ENCODE measurements around the gene GRIK3.
"Not testable (repeated sequence)": the region's sequence is repeated elsewhere in the genome, so short reads cannot be mapped to it uniquely, and the experiment has no call there.

The GRIK3 gene

GRCh38 chr1:36769886-36770830 lies 264.2 kb downstream of the GRIK3 start:
- no peak for TF ChIP-seq CTCF (conservative IDR thresholded peaks at IDR 0.05; ENCODE audit: low read depth)
- ChIA-PET POLR2A (ENCODE audit: low non-redundant PET) (no interaction called here), CTCF (no interaction called here)
- no peak overlapping the region for H3K27ac ChIP-seq
- DNase-seq (ENCODE audit: low spot score), result no peak

GRCh38 chr1:36768486-36769178 lies 265.7 kb downstream of the GRIK3 start:
- CTCF ChIA-PET, result no interaction called here
- POLR2A ChIA-PET (ENCODE audit: low non-redundant PET), result no interaction called here
- TF ChIP-seq CTCF (conservative IDR thresholded peaks at IDR 0.05; ENCODE audit: low read depth), result no peak
- no peak overlapping the region for H3K27ac ChIP-seq
- no peak for DNase-seq (ENCODE audit: low spot score)

- CTCF ChIA-PET; H3K27ac ChIP-seq; POLR2A ChIA-PET (ENCODE audit: low non-redundant PET); DNase-seq (ENCODE audit: low spot score): not testable (repeated sequence)
Observed at GRCh38 chr1:36767429-36767828, 266.9 kb downstream of the GRIK3 start.

GRCh38 chr1:36766481-36766880 lies 267.8 kb downstream of the GRIK3 start:
- CTCF ChIA-PET, result no interaction called here
- H3K27ac ChIP-seq, result no peak overlapping the region
- DNase-seq (ENCODE audit: low spot score), result no peak
- no peak for TF ChIP-seq CTCF (conservative IDR thresholded peaks at IDR 0.05; ENCODE audit: low read depth)
- POLR2A ChIA-PET (ENCODE audit: low non-redundant PET), result no interaction called here

DNA sequence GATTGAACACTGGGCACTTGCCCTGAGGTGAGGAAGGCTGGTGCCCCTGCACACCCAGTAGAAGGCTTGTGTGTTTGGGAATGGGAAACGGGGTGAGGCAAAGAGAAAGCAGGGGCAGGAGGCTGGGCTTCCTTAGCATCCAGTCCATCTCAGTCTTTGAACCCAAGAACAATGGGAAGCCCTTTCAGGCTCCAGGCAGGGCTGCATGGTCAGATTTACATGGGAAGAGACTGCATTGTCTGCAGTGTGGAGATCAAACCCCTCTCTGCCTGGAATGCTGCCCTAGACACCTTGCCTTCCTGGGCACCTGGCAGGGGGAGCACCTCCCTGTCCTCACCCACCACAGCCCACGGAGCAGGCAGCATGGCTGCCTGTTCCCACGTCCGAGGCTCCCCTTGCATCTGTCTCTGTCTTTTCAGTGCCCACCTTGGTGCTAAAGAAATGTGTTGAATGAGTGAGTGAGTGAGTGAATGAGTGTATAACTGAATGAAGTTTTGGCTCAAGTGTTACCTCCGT lies 268.5 kb downstream of the GRIK3 start:
- TF ChIP-seq CTCF (conservative IDR thresholded peaks at IDR 0.05; ENCODE audit: low read depth), result no peak
- no peak overlapping the region for H3K27ac ChIP-seq
- POLR2A ChIA-PET (ENCODE audit: low non-redundant PET), result no interaction called here
- CTCF ChIA-PET, result no interaction called here
- no peak for DNase-seq (ENCODE audit: low spot score)

GRCh38 chr1:36764798-36765197 lies 269.5 kb downstream of the GRIK3 start:
- DNase-seq (ENCODE audit: low spot score), result no peak
- ChIA-PET CTCF (no interaction called here), POLR2A (ENCODE audit: low non-redundant PET) (no interaction called here)
- TF ChIP-seq CTCF (conservative IDR thresholded peaks at IDR 0.05; ENCODE audit: low read depth), result no peak
- no peak overlapping the region for H3K27ac ChIP-seq

GRCh38 chr1:36763771-36764170 lies 270.5 kb downstream of the GRIK3 start:
- CTCF ChIA-PET, result no interaction called here
- POLR2A ChIA-PET (ENCODE audit: low non-redundant PET), result no interaction called here
- no peak for TF ChIP-seq CTCF (conservative IDR thresholded peaks at IDR 0.05; ENCODE audit: low read depth)
- no peak for DNase-seq (ENCODE audit: low spot score)
- no peak overlapping the region for H3K27ac ChIP-seq
